Common myeloid progenitor, CD34-positive (primary cell): Measurements from ENCODE around the gene PRRC2A.

Experiments used
- CTCF ChIA-PET: fragments of 350-600 bp; sonication (Branson Sonifier 250); formaldehyde crosslinking; loops from one replicate; lab custom pipeline; 2021; ENCODE audit warnings: antibody characterized with exemption; lab: Charles Lee
- POLR2A ChIA-PET: fragments of 350-600 bp; sonication (Branson Sonifier 250); formaldehyde crosslinking; loops from one replicate; lab custom pipeline; 2021; ENCODE audit warnings: antibody characterized with exemption; lab: Charles Lee
- DNase-seq, 3 donors: peaks; one replicate each; pipeline versions ENCODE4 v3.0.0 to v3.0.0-alpha.2; 2013
- H3K27ac ChIP-seq, 2 experiments: 1 replicate in 1 of 2; 2 replicates in 1 of 2; pipeline ENCODE4 v1.7.0; 2013; ENCODE audit warnings: inconsistent platforms in 2 of 2, low read length in 2 of 2, mild to moderate bottlenecking in 2 of 2, low read depth in 1 of 2, moderate library complexity in 1 of 2; ENCODE audit not compliant: severe bottlenecking in 2 of 2, insufficient read depth in 1 of 2, poor library complexity in 1 of 2
- H3K27me3 ChIP-seq, 5 experiments: replicated peaks in 2 of 5; 1 replicate in 3 of 5; 2 replicates in 2 of 5; pipeline versions ENCODE4 v1.6.1 to v1.7.0; 2013; ENCODE audit warnings: low read length in 4 of 5, mild to moderate bottlenecking in 2 of 5, moderate library complexity in 2 of 5, inconsistent platforms in 1 of 5; ENCODE audit not compliant: insufficient read depth in 5 of 5, control insufficient read depth in 4 of 5
- H3K36me3 ChIP-seq, 4 experiments: 1 replicate in 2 of 4; 2 replicates in 2 of 4; pipeline versions ENCODE4 v1.6.1 to v1.7.0; 2013; ENCODE audit warnings: low read length in 3 of 4, control low read depth in 1 of 4, mild to moderate bottlenecking in 1 of 4; ENCODE audit not compliant: control insufficient read depth in 4 of 4, insufficient read depth in 4 of 4
- H3K4me1 ChIP-seq, 4 experiments: 1 replicate in 3 of 4; 2 replicates in 1 of 4; pipeline versions ENCODE4 v1.6.1 to v1.7.1; 2013; ENCODE audit warnings: low read length in 3 of 4, mild to moderate bottlenecking in 3 of 4, control low read depth in 1 of 4, inconsistent platforms in 1 of 4, moderate library complexity in 1 of 4; ENCODE audit not compliant: control insufficient read depth in 4 of 4, insufficient read depth in 4 of 4; ENCODE audit errors: control extremely low read depth in 1 of 4
- H3K4me3 ChIP-seq, 7 experiments: 1 replicate in 4 of 7; 2 replicates in 3 of 7; pipeline versions ENCODE4 v1.5.1 to v1.7.0; 2013; ENCODE audit warnings: mild to moderate bottlenecking in 7 of 7, low read length in 6 of 7, moderate library complexity in 6 of 7, inconsistent platforms in 2 of 7, low read depth in 2 of 7, control low read depth in 1 of 7; ENCODE audit not compliant: insufficient read depth in 4 of 7, control insufficient read depth in 1 of 7; ENCODE audit errors: extremely low read depth in 1 of 7
- H3K9me3 ChIP-seq, 5 experiments: 1 replicate in 4 of 5; 2 replicates in 1 of 5; pipeline versions ENCODE4 v1.6.1 to v1.7.1; 2013; ENCODE audit warnings: low read length in 4 of 5, mild to moderate bottlenecking in 2 of 5, inconsistent platforms in 1 of 5, low read depth in 1 of 5, moderate library complexity in 1 of 5; ENCODE audit not compliant: control insufficient read depth in 4 of 5, insufficient read depth in 2 of 5; ENCODE audit errors: control extremely low read depth in 1 of 5
- WGBS: methylation state at CpG from one replicate; pipeline ENCODE4 v1.1.5; 2013; ENCODE audit not compliant: insufficient coverage; 5-methylcytosine and 5-hydroxymethylcytosine counted together

PRRC2A gene

GRCh38 chr6:31575952-31576685 lies 44.4 kb upstream of the PRRC2A start:
- POLR2A ChIA-PET: interaction anchor here (0.6 to 1.8 kb wide), 3 partner anchors 8 to 17 kb away, joined by 3 to 6 read pairs (median 4); partner anchors contain the start of gene LST1
- H3K4me3 ChIP-seq: peak overlapping the region in 5 of 7 experiments; percentile 8 to 67 (median 55)
- no peak for DNase-seq
- 76% methylated on average over 7 of the region's 8 CpGs for WGBS
- H3K27ac ChIP-seq: no peak overlapping the region
- H3K9me3 ChIP-seq: no peaks in the 10 kb centered on the region
- CTCF ChIA-PET: interaction anchor here (6.5 to 19.6 kb wide), 4 partner anchors 9 to 26 kb away, joined by 76 to 605 read pairs (median 348); partner anchors contain the start of genes ATP6V1G2, DDX39B, LST1 and LTA
- H3K36me3 ChIP-seq: no peaks in the 10 kb centered on the region
- H3K27me3 ChIP-seq: no peaks in the 10 kb centered on the region
- H3K4me1 ChIP-seq: peaks cover 0 to 43% (median 36%) of the 10 kb centered on the region in 4 experiments

GRCh38 chr6:31576897-31577578 lies 43.5 kb upstream of the PRRC2A start:
- ChIA-PET CTCF (interaction anchor here (1.2 to 19.6 kb wide), 5 partner anchors 10 to 46 kb away, joined by 3 to 605 read pairs (median 139); partner anchors contain the start of genes ATP6V1G2, DDX39B, LST1 and LTA), POLR2A (interaction anchor here (1.0 kb wide), 1 partner anchor 10 kb away, joined by 4 read pairs; the partner anchor contains the start of gene LST1)
- 89% methylated on average over 14 of the region's 19 CpGs for WGBS
- no peaks in the 10 kb centered on the region for H3K36me3 ChIP-seq
- no peaks in the 10 kb centered on the region for H3K9me3 ChIP-seq
- no peak overlapping the region for H3K4me3 ChIP-seq
- no peaks in the 10 kb centered on the region for H3K27me3 ChIP-seq
- DNase-seq: no peak
- H3K27ac ChIP-seq: no peak overlapping the region
- H3K4me1 ChIP-seq: peaks cover 0 to 50% (median 41%) of the 10 kb centered on the region in 4 experiments

- ChIA-PET CTCF (interaction anchor here (1.2 to 19.6 kb wide), 5 partner anchors 9 to 46 kb away, joined by 3 to 605 read pairs (median 139); partner anchors contain the start of genes ATP6V1G2, DDX39B, LST1 and LTA), POLR2A (no interaction called here)
- H3K4me1 ChIP-seq: peaks cover under 1 to 50% (median 42%) of the 10 kb centered on the region in 4 experiments
- no peak for DNase-seq
- 90% methylated on average over 1 of the region's 3 CpGs for whole genome bisulfite sequencing
- no peaks in the 10 kb centered on the region for H3K27me3 ChIP-seq
- no peaks in the 10 kb centered on the region for H3K9me3 ChIP-seq
- no peak overlapping the region for H3K4me3 ChIP-seq
- H3K27ac ChIP-seq: no peak overlapping the region
- no peaks in the 10 kb centered on the region for H3K36me3 ChIP-seq
Measured at GRCh38 chr6:31577579-31577966, 42.9 kb upstream of the PRRC2A start.

GRCh38 chr6:31578184-31579118 lies 42.1 kb upstream of the PRRC2A start:
- H3K36me3 ChIP-seq: no peaks in the 10 kb centered on the region
- H3K4me1 ChIP-seq: peaks cover 6 to 52% (median 48%) of the 10 kb centered on the region in 4 experiments
- CTCF ChIA-PET: interaction anchor here (1.2 to 19.6 kb wide), 5 partner anchors 8 to 47 kb away, joined by 3 to 605 read pairs (median 139); partner anchors contain the start of genes ATP6V1G2, DDX39B, LST1 and LTA
- no peaks in the 10 kb centered on the region for H3K9me3 ChIP-seq
- no peaks in the 10 kb centered on the region for H3K27me3 ChIP-seq
- no peak overlapping the region for H3K27ac ChIP-seq
- 96% methylated on average over 9 of the region's 12 CpGs for WGBS
- DNase-seq: no peak
- no peak overlapping the region for H3K4me3 ChIP-seq
- POLR2A ChIA-PET: no interaction called here

- POLR2A ChIA-PET: no interaction called here
- Histone ChIP-seq H3K4me1 (peaks cover 6 to 57% (median 54%) of the 10 kb centered on the region in 4 experiments), H3K36me3 (no peaks in the 10 kb centered on the region), H3K9me3 (no peaks in the 10 kb centered on the region), H3K27me3 (no peaks in the 10 kb centered on the region), H3K4me3 (no peak overlapping the region), H3K27ac (no peak overlapping the region)
- DNase-seq: no peak
- WGBS: 93% methylated on average over 3 of the region's 3 CpGs
- CTCF ChIA-PET: interaction anchor here (6.5 to 19.6 kb wide), 4 partner anchors 8 to 29 kb away, joined by 76 to 605 read pairs (median 348); partner anchors contain the start of genes ATP6V1G2, DDX39B, LST1 and LTA
Measured at GRCh38 chr6:31579119-31579505, 41.4 kb upstream of the PRRC2A start.
